ENCODE measurements around the gene SLC27A2.
A peak's percentile ranks its signal among the peaks of the same experiment; 100 is the strongest.
"Not testable (repeated sequence)": the region's sequence is repeated elsewhere in the genome, so short reads cannot be mapped to it uniquely, and the experiment has no call there.

The SLC27A2 gene

DNA sequence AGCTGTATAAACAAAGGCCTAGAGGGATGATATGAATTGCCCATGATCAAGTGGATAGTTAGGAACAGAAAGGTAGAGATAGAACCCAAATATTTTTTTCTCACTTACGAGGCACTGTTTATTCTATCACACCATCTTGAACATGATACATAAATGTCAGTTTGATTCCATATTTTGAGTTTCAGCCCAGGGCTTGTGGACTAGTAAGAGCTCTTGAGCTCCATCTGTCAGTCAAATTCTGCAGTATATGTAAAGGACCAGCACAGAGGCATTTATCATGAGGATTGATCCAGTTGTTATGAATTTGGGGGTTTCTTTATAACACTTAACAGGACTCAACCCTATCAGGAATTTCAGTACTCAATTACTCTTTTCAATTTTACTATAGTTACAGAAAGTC lies 4.8 kb downstream of the SLC27A2 start:
- in situ Hi-C loops (cut with MboI; ENCODE audit: low pct_unique_long_range_greater_than_20kb, low sequenced_read_pairs), result no loop called here
- DNase-seq, result no peak

DNA sequence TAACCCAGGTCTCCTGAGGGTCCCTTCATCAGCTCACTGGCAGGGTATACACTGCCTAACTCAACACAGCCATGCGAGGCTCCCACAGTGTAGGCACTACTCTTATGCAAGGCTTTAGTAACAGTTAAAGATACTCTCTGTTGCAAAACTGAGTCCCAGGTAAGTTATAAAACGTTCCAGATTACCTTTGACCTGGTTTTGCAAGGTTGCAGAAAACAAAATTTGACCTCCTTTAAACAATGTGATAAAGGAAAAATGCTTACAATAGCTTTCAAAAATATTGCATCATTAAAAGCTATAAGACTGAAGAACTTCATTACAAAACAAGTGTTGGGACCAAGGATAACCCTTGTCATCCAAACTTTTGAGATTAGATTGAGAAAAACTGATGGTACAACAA lies 5.5 kb downstream of the SLC27A2 start:
- in situ Hi-C loops (cut with MboI; ENCODE audit: low pct_unique_long_range_greater_than_20kb, low sequenced_read_pairs), result no loop called here
- DNase-seq, result no peak

- in situ Hi-C loops (cut with MboI; ENCODE audit: low pct_unique_long_range_greater_than_20kb, low sequenced_read_pairs), result no loop called here
These were observed 6.0 kb downstream of the SLC27A2 start for GRCh38 chr15:50187997-50188396.

DNA sequence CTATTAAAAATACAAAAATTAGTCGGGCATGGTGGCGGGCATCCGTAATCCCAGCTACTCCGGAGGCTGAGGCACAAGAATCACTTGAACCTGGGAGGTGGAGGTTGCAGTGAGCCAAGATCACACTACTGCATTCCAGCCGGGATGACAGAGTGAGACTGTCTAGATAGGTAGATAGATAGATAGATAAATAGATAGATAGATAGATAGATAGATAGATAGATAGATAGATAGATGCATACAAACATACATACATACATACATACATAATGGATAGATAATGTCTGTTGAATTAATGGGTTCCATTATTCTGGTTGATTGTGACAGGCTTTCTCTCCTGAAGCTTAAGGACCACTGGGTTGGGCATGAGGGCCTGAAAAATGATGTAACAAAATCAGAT lies 6.8 kb downstream of the SLC27A2 start:
- in situ Hi-C loops (cut with MboI; ENCODE audit: low pct_unique_long_range_greater_than_20kb, low sequenced_read_pairs); DNase-seq: not testable (repeated sequence)

More at GRCh38 chr15:50187997-50188396, 6.0 kb downstream of the SLC27A2 start:
- DNase-seq, result no peak

DNA sequence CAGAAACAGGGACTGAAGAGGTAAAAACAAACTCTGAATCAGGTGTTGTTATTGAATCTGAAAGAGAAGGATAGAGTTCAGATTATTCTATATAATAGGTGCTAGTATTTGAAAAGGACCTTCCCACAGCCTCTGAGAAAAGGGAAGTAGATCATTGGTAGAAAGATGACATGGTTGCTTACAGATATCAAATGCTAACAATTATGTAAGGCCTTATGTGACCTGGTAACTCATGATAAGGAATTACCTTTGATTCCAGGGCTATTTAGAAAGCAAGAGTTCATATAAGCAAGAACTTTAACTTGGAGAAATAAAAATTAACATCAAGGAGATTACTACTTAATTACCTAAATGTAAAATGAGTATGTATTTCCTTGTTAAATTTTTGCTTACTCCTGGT lies 7.6 kb downstream of the SLC27A2 start:
- in situ Hi-C loops (cut with MboI; ENCODE audit: low pct_unique_long_range_greater_than_20kb, low sequenced_read_pairs), result no loop called here
- peak; percentile 55 for DNase-seq

DNA sequence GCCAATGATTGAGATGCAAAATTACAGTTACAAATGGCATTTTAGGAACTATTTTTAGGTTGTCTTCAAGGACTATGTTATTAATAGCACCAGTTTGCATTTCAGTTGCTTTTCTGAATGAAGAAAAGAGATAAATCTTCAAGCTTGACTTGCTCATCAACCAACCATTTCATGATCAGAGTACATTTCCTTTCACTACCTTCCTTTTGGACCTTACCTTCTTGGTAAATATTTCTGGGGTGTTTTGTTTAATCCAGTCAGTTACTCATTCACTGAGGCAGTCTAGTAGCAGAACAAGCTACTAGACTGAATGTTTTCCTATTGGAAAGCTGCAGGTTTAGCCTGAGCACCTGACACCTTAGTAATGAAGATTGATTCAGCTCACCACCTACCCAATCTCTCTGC lies 8.2 kb downstream of the SLC27A2 start:
- no peak for DNase-seq
- in situ Hi-C loops (cut with MboI; ENCODE audit: low pct_unique_long_range_greater_than_20kb, low sequenced_read_pairs), result no loop called here

- no peak for DNase-seq
- in situ Hi-C loops (cut with MboI; ENCODE audit: low pct_unique_long_range_greater_than_20kb, low sequenced_read_pairs), result no loop called here
These were observed 8.7 kb downstream of the SLC27A2 start for GRCh38 chr15:50190723-50191122.

DNA sequence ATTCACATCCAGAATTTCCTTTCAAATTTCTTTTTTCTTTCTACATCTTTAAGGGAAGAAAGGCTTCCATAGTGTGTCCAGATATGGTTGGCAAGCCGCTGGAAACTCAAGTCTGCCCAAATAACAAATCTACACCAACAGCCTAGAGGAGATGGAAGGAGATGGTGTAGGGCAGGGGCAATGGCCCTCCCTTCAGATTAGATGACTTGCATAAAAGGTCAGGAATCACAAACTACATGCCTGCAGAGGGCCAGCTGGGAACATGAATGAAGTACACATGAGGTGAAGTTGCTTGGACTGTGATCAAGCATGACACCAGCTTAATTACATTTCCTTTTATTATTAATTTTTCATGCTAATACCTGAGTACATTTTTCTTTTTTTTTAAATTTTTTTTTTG lies 10.2 kb downstream of the SLC27A2 start:
- in situ Hi-C loops (cut with MboI; ENCODE audit: low pct_unique_long_range_greater_than_20kb, low sequenced_read_pairs), result no loop called here

GRCh38 chr15:50192926-50193620 lies 11.1 kb downstream of the SLC27A2 start:
- DNase-seq, result no peak
- in situ Hi-C loops (cut with MboI; ENCODE audit: low pct_unique_long_range_greater_than_20kb, low sequenced_read_pairs), result no loop called here

More for the DNA sequence above, 10.2 kb downstream of the SLC27A2 start:
- DNase-seq, result no peak

GRCh38 chr15:50202003-50202402 lies 20.0 kb downstream of the SLC27A2 start:
- DNase-seq, result no peak
- in situ Hi-C loops (cut with MboI; ENCODE audit: low pct_unique_long_range_greater_than_20kb, low sequenced_read_pairs), result no loop called here

GRCh38 chr15:50206020-50206419 lies 24.0 kb downstream of the SLC27A2 start:
- DNase-seq, result no peak
- in situ Hi-C loops (cut with MboI; ENCODE audit: low pct_unique_long_range_greater_than_20kb, low sequenced_read_pairs), result no loop called here

- DNase-seq, result no peak
These were observed 27.8 kb downstream of the SLC27A2 start for GRCh38 chr15:50209809-50210208.

GRCh38 chr15:50210462-50211157 lies 28.6 kb downstream of the SLC27A2 start:
- in situ Hi-C loops (cut with MboI; ENCODE audit: low pct_unique_long_range_greater_than_20kb, low sequenced_read_pairs), result no loop called here
- no peak for DNase-seq

More at GRCh38 chr15:50209809-50210208, 27.8 kb downstream of the SLC27A2 start:
- in situ Hi-C loops (cut with MboI; ENCODE audit: low pct_unique_long_range_greater_than_20kb, low sequenced_read_pairs), result no loop called here

- DNase-seq, result no peak
- in situ Hi-C loops (cut with MboI; ENCODE audit: low pct_unique_long_range_greater_than_20kb, low sequenced_read_pairs), result no loop called here
These were observed 36.3 kb downstream of the SLC27A2 start for GRCh38 chr15:50218291-50218690.

DNA sequence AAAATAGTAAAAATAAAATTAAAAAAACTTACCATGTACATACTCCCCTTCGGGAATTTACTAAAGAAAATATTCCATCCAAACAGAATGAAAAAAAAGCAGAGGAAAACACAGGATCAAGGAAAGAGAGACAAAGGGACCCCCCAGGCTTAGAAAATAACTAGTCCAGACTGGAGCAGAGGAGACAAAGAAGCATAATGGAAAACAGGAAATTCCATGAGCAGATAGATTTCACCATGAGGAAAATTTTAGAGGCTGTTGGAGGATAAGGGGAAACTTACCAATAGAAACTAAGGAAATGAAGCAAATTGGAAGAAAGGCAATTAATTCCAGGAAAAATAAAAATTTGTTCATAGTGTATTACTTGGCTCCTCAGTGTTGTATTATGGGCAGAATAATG lies 36.7 kb downstream of the SLC27A2 start:
- in situ Hi-C loops (cut with MboI; ENCODE audit: low pct_unique_long_range_greater_than_20kb, low sequenced_read_pairs), result no loop called here
- DNase-seq, result no peak

GRCh38 chr15:50219820-50220219 lies 37.8 kb downstream of the SLC27A2 start:
- no peak for DNase-seq
- in situ Hi-C loops (cut with MboI; ENCODE audit: low pct_unique_long_range_greater_than_20kb, low sequenced_read_pairs), result no loop called here

DNA sequence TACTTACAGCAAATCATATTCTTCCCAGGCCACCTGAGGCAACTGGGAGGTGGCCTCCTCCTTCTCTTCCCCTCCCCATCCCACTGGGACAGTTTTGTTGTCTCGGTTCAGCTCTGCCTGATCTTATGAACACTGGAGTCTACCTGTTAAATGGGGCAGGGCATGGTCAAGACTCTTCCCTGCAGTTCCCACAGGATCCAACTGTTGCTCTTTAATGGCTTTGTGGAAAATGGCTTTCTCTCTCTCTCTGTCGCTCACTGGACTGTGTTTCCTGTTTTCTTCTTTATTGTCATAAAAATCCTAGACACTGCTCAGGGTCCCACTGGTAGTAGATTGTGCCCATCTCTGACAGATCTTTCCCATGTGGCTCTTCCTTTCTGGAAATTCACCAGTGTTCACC lies 40.2 kb downstream of the SLC27A2 start:
- DNase-seq, result no peak
- in situ Hi-C loops (cut with MboI; ENCODE audit: low pct_unique_long_range_greater_than_20kb, low sequenced_read_pairs), result no loop called here

GRCh38 chr15:50224606-50225005 lies 42.6 kb downstream of the SLC27A2 start:
- in situ Hi-C loops (cut with MboI; ENCODE audit: low pct_unique_long_range_greater_than_20kb, low sequenced_read_pairs), result no loop called here
- DNase-seq, result no peak

DNA sequence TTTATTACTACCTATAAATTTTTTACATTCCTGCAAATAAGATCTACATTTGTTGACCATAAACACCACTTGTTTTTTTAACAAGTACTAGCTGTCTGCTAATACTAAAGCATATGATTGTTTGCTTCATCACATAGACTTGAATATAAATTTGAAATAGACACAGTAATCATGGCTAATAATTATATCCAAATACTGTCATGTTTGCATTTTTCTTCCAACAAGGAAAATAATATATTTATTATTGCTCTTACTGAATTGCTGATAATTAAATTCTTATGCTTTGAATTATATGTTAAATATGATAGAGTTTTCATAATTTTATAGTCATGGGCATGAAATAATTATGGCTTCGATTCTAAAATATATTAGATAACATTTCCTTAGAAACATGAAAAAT lies 43.1 kb downstream of the SLC27A2 start:
- in situ Hi-C loops (cut with MboI; ENCODE audit: low pct_unique_long_range_greater_than_20kb, low sequenced_read_pairs), result no loop called here
- no peak for DNase-seq

DNA sequence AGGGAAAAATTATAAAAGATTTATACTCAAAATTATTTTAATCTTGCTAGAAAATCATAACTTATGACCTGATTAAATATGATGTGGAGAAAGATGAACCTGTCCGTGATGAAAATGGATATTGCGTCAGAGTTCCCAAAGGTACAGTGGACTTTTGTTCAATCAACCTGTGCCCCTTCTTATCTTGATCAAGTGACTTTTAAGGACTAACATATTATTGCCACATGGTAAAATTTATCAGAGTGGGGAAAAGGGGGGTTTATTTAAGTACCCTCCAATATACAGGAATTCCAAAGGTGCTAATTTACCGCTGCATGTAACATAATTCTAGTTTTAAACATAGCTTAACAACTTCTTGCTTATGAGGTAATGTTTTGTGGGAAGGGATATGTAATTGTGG lies 43.9 kb downstream of the SLC27A2 start:
- in situ Hi-C loops (cut with MboI; ENCODE audit: low pct_unique_long_range_greater_than_20kb, low sequenced_read_pairs), result no loop called here
- no peak for DNase-seq

DNA sequence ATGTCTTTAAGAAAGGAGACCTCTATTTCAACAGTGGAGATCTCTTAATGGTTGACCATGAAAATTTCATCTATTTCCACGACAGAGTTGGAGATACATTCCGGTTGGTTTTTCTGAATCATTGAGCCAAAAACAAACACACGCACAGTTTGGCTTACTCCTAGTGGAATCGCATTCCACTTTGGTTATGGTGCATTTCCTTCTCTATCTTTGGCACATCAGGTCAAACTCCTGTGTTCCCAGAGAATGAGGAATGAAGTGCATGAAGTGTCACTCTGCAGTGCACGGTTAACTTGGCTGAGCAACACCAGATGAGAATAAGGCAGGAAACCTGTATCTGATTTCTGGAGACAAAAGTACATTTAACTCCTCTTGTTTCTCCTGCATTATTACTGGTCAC lies 45.1 kb downstream of the SLC27A2 start:
- no peak for DNase-seq
- in situ Hi-C loops (cut with MboI; ENCODE audit: low pct_unique_long_range_greater_than_20kb, low sequenced_read_pairs), result no loop called here

Measured in KBM-7 (cell line).